ENCODE data around the gene RRBP1.

RRBP1 gene

GRCh38 chr20:17664025-17664633 lies 17.9 kb downstream of the RRBP1 start:
- peak overlapping the region in 1 of 2 experiments; percentile 57 for H3K27ac ChIP-seq (ENCODE audit: insufficient read depth in 1 of 2, low read depth in 1 of 2, low read length in 2 of 2, poor library complexity in 1 of 2, severe bottlenecking in 2 of 2)
- H3K27me3 ChIP-seq (replicated peaks in 2 of 5; ENCODE audit: control insufficient read depth in 4 of 5, insufficient read depth in 5 of 5, low read length in 4 of 5) = no peaks in the 10 kb centered on the region
- 39% methylated on average over 5 of the region's 11 CpGs for WGBS (ENCODE audit: insufficient coverage)

GRCh38 chr20:17663486-17663885 lies 18.6 kb downstream of the RRBP1 start:
- DNase-seq = no peak
- H3K9me3 ChIP-seq (ENCODE audit: control extremely low read depth in 1 of 5, control insufficient read depth in 4 of 5, insufficient read depth in 2 of 5, low read depth in 1 of 5, low read length in 4 of 5) = peaks cover 0 to 4% (median under 1%) of the 10 kb centered on the region in 5 experiments
- WGBS (ENCODE audit: insufficient coverage) = 90% methylated on average over 5 of the region's 5 CpGs
- H3K4me3 ChIP-seq (ENCODE audit: control insufficient read depth in 1 of 7, extremely low read depth in 1 of 7, insufficient read depth in 4 of 7, low read depth in 2 of 7, low read length in 6 of 7) = no peak overlapping the region
- H3K36me3 ChIP-seq (ENCODE audit: control insufficient read depth in 4 of 4, insufficient read depth in 4 of 4, low read length in 3 of 4) = peaks cover 0 to 24% (median 6%) of the 10 kb centered on the region in 4 experiments
- no peaks in the 10 kb centered on the region for H3K27me3 ChIP-seq (replicated peaks in 2 of 5; ENCODE audit: control insufficient read depth in 4 of 5, insufficient read depth in 5 of 5, low read length in 4 of 5)
- ChIA-PET CTCF (interaction anchor here (1.4 to 3.6 kb wide), 2 partner anchors 9 to 13 kb away, joined by 8 to 15 read pairs; no protein-coding TSS in a partner anchor), POLR2A (no interaction called here)
- H3K27ac ChIP-seq (ENCODE audit: insufficient read depth in 1 of 2, low read depth in 1 of 2, low read length in 2 of 2, poor library complexity in 1 of 2, severe bottlenecking in 2 of 2) = no peak overlapping the region
- H3K4me1 ChIP-seq (ENCODE audit: control extremely low read depth in 1 of 4, control insufficient read depth in 4 of 4, insufficient read depth in 4 of 4, low read length in 3 of 4) = peaks cover 20 to 61% (median 44%) of the 10 kb centered on the region in 4 experiments

More at GRCh38 chr20:17664025-17664633, 17.9 kb downstream of the RRBP1 start:
- H3K4me1 ChIP-seq (ENCODE audit: control extremely low read depth in 1 of 4, control insufficient read depth in 4 of 4, insufficient read depth in 4 of 4, low read length in 3 of 4) = peaks cover 20 to 62% (median 46%) of the 10 kb centered on the region in 4 experiments
- peak in 2 of 3 donors; percentile 55 to 67 for DNase-seq
- H3K9me3 ChIP-seq (ENCODE audit: control extremely low read depth in 1 of 5, control insufficient read depth in 4 of 5, insufficient read depth in 2 of 5, low read depth in 1 of 5, low read length in 4 of 5) = no peaks in the 10 kb centered on the region
- ChIA-PET POLR2A (no interaction called here), CTCF (interaction anchor here (0.9 to 4.8 kb wide), 6 partner anchors 9 to 18 kb away, joined by 3 to 17 read pairs (median 6); partner anchors contain the start of gene RRBP1)
- H3K4me3 ChIP-seq (ENCODE audit: control insufficient read depth in 1 of 7, extremely low read depth in 1 of 7, insufficient read depth in 4 of 7, low read depth in 2 of 7, low read length in 6 of 7) = peak overlapping the region in 3 of 7 experiments; percentile 31 to 56 (median 47)
- peaks cover 0 to 22% (median 3%) of the 10 kb centered on the region in 4 experiments for H3K36me3 ChIP-seq (ENCODE audit: control insufficient read depth in 4 of 4, insufficient read depth in 4 of 4, low read length in 3 of 4)

- ChIA-PET POLR2A (no interaction called here), CTCF (interaction anchor here (1.2 to 3.6 kb wide), 2 partner anchors 8 to 18 kb away, joined by 3 to 15 read pairs; no protein-coding TSS in a partner anchor)
- WGBS (ENCODE audit: insufficient coverage) = 99% methylated on average over 11 of the region's 13 CpGs
- H3K9me3 ChIP-seq (ENCODE audit: control extremely low read depth in 1 of 5, control insufficient read depth in 4 of 5, insufficient read depth in 2 of 5, low read depth in 1 of 5, low read length in 4 of 5) = peaks cover 0 to 5% (median 2%) of the 10 kb centered on the region in 5 experiments
- H3K27ac ChIP-seq (ENCODE audit: insufficient read depth in 1 of 2, low read depth in 1 of 2, low read length in 2 of 2, poor library complexity in 1 of 2, severe bottlenecking in 2 of 2) = no peak overlapping the region
- DNase-seq = no peak
- peaks cover 0 to 28% (median 10%) of the 10 kb centered on the region in 4 experiments for H3K36me3 ChIP-seq (ENCODE audit: control insufficient read depth in 4 of 4, insufficient read depth in 4 of 4, low read length in 3 of 4)
- H3K4me1 ChIP-seq (ENCODE audit: control extremely low read depth in 1 of 4, control insufficient read depth in 4 of 4, insufficient read depth in 4 of 4, low read length in 3 of 4) = peaks cover 20 to 61% (median 44%) of the 10 kb centered on the region in 4 experiments
- H3K27me3 ChIP-seq (replicated peaks in 2 of 5; ENCODE audit: control insufficient read depth in 4 of 5, insufficient read depth in 5 of 5, low read length in 4 of 5) = no peaks in the 10 kb centered on the region
- no peak overlapping the region for H3K4me3 ChIP-seq (ENCODE audit: control insufficient read depth in 1 of 7, extremely low read depth in 1 of 7, insufficient read depth in 4 of 7, low read depth in 2 of 7, low read length in 6 of 7)
Observed at GRCh38 chr20:17663040-17663399, 19.0 kb downstream of the RRBP1 start.

GRCh38 chr20:17662333-17663039 lies 19.6 kb downstream of the RRBP1 start:
- CTCF ChIA-PET = interaction anchor here (0.9 to 3.6 kb wide), 3 partner anchors 8 to 18 kb away, joined by 3 to 15 read pairs (median 3); no protein-coding TSS in a partner anchor
- DNase-seq = no peak
- 98% methylated on average over 9 of the region's 10 CpGs for WGBS (ENCODE audit: insufficient coverage)
- Histone ChIP-seq H3K4me3 (ENCODE audit: control insufficient read depth in 1 of 7, extremely low read depth in 1 of 7, insufficient read depth in 4 of 7, low read depth in 2 of 7, low read length in 6 of 7) (no peak overlapping the region), H3K27ac (ENCODE audit: insufficient read depth in 1 of 2, low read depth in 1 of 2, low read length in 2 of 2, poor library complexity in 1 of 2, severe bottlenecking in 2 of 2) (no peak overlapping the region), H3K9me3 (ENCODE audit: control extremely low read depth in 1 of 5, control insufficient read depth in 4 of 5, insufficient read depth in 2 of 5, low read depth in 1 of 5, low read length in 4 of 5) (peaks cover 0 to 5% (median 2%) of the 10 kb centered on the region in 5 experiments), H3K4me1 (ENCODE audit: control extremely low read depth in 1 of 4, control insufficient read depth in 4 of 4, insufficient read depth in 4 of 4, low read length in 3 of 4) (peaks cover 20 to 59% (median 44%) of the 10 kb centered on the region in 4 experiments), H3K27me3 (replicated peaks in 2 of 5; ENCODE audit: control insufficient read depth in 4 of 5, insufficient read depth in 5 of 5, low read length in 4 of 5) (no peaks in the 10 kb centered on the region), H3K36me3 (ENCODE audit: control insufficient read depth in 4 of 4, insufficient read depth in 4 of 4, low read length in 3 of 4) (peaks cover 0 to 31% (median 13%) of the 10 kb centered on the region in 4 experiments)
- POLR2A ChIA-PET = no interaction called here

- Histone ChIP-seq H3K4me3 (ENCODE audit: control insufficient read depth in 1 of 7, extremely low read depth in 1 of 7, insufficient read depth in 4 of 7, low read depth in 2 of 7, low read length in 6 of 7) (no peak overlapping the region), H3K4me1 (ENCODE audit: control extremely low read depth in 1 of 4, control insufficient read depth in 4 of 4, insufficient read depth in 4 of 4, low read length in 3 of 4) (peaks cover 13 to 47% (median 37%) of the 10 kb centered on the region in 4 experiments), H3K9me3 (ENCODE audit: control extremely low read depth in 1 of 5, control insufficient read depth in 4 of 5, insufficient read depth in 2 of 5, low read depth in 1 of 5, low read length in 4 of 5) (peaks cover 0 to 5% (median 2%) of the 10 kb centered on the region in 5 experiments), H3K27me3 (replicated peaks in 2 of 5; ENCODE audit: control insufficient read depth in 4 of 5, insufficient read depth in 5 of 5, low read length in 4 of 5) (no peaks in the 10 kb centered on the region), H3K36me3 (ENCODE audit: control insufficient read depth in 4 of 4, insufficient read depth in 4 of 4, low read length in 3 of 4) (peaks cover 4 to 39% (median 19%) of the 10 kb centered on the region in 4 experiments), H3K27ac (ENCODE audit: insufficient read depth in 1 of 2, low read depth in 1 of 2, low read length in 2 of 2, poor library complexity in 1 of 2, severe bottlenecking in 2 of 2) (no peak overlapping the region)
- no peak for DNase-seq
- POLR2A ChIA-PET = no interaction called here
- 98% methylated on average over 4 of the region's 5 CpGs for WGBS (ENCODE audit: insufficient coverage)
- CTCF ChIA-PET = no interaction called here
Observed at GRCh38 chr20:17661121-17661744, 20.8 kb downstream of the RRBP1 start.

GRCh38 chr20:17660667-17661066 lies 21.4 kb downstream of the RRBP1 start:
- Histone ChIP-seq H3K9me3 (ENCODE audit: control extremely low read depth in 1 of 5, control insufficient read depth in 4 of 5, insufficient read depth in 2 of 5, low read depth in 1 of 5, low read length in 4 of 5) (peaks cover 0 to 5% (median 2%) of the 10 kb centered on the region in 5 experiments), H3K27me3 (replicated peaks in 2 of 5; ENCODE audit: control insufficient read depth in 4 of 5, insufficient read depth in 5 of 5, low read length in 4 of 5) (no peaks in the 10 kb centered on the region), H3K4me1 (ENCODE audit: control extremely low read depth in 1 of 4, control insufficient read depth in 4 of 4, insufficient read depth in 4 of 4, low read length in 3 of 4) (peaks cover 7 to 41% (median 31%) of the 10 kb centered on the region in 4 experiments), H3K36me3 (ENCODE audit: control insufficient read depth in 4 of 4, insufficient read depth in 4 of 4, low read length in 3 of 4) (peaks cover 6 to 44% (median 21%) of the 10 kb centered on the region in 4 experiments), H3K27ac (ENCODE audit: insufficient read depth in 1 of 2, low read depth in 1 of 2, low read length in 2 of 2, poor library complexity in 1 of 2, severe bottlenecking in 2 of 2) (no peak overlapping the region), H3K4me3 (ENCODE audit: control insufficient read depth in 1 of 7, extremely low read depth in 1 of 7, insufficient read depth in 4 of 7, low read depth in 2 of 7, low read length in 6 of 7) (no peak overlapping the region)
- 100% methylated on average over 5 of the region's 6 CpGs for whole genome bisulfite sequencing (ENCODE audit: insufficient coverage)
- no peak for DNase-seq
- POLR2A ChIA-PET = no interaction called here
- CTCF ChIA-PET = no interaction called here

All from common myeloid progenitor, CD34-positive (primary cell).